Measurements from ENCODE around the gene UBXN1. TPM values are rescaled to one million over a fixed set of nuclear protein-coding genes. Genes with fewer than 3 reads are reported as not detected.

The UBXN1 gene
- total and polyA plus RNA-seq, 10 of the 15 experiments (the other 5 are each of a cell fraction or from before 2014, with no cell fraction given), result 7.0 to 173 (median 106) TPM

DNA sequence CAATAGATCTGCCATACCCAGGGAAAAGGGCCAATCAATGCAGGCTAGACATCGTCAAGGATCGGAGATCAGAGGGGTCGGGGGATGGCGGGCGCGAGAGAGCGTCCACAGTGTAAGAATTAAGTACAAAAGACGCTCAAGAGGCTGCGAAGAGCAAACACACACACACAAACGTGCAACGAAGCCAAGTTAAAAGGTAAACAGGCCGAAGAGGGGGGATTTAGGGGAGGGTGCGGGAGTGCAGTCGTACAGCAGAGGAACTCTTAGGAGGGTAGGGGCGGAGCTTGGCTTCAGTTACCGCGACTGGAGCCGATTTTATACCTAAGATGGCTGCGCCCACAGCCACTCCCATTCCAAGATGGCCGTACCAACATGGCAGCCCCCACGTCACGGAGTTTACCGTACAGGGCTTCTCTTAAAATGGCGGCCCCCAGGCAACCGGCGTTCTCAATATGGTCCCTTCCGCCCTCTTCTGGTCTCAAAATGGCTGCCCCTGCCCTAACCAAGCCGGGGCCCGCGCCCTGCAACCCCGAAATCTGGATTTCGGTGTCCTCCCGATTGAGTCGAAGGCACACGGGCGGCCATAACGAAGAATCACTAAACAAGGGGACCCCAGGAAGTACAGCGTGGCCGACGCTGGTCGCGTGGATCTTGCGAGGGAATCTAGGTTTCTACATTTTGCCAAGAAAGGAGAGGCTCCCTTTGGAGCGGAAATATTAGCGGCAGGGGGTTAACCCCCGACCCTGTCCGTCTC lies 30.6 kb upstream of the UBXN1 start (continued):
- TF ChIP-seq, protein P1, sequence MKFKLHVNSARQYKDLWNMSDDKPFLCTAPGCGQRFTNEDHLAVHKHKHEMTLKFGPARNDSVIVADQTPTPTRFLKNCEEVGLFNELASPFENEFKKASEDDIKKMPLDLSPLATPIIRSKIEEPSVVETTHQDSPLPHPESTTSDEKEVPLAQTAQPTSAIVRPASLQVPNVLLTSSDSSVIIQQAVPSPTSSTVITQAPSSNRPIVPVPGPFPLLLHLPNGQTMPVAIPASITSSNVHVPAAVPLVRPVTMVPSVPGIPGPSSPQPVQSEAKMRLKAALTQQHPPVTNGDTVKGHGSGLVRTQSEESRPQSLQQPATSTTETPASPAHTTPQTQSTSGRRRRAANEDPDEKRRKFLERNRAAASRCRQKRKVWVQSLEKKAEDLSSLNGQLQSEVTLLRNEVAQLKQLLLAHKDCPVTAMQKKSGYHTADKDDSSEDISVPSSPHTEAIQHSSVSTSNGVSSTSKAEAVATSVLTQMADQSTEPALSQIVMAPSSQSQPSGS (IDR thresholded peaks at IDR 0.05; ENCODE audit: low read length), result no peak
- TF ChIP-seq MYB (IDR thresholded peaks at IDR 0.05; ENCODE audit: borderline replicate concordance, low read depth, low read length), result no peak
- TF ChIP-seq, protein P2, sequence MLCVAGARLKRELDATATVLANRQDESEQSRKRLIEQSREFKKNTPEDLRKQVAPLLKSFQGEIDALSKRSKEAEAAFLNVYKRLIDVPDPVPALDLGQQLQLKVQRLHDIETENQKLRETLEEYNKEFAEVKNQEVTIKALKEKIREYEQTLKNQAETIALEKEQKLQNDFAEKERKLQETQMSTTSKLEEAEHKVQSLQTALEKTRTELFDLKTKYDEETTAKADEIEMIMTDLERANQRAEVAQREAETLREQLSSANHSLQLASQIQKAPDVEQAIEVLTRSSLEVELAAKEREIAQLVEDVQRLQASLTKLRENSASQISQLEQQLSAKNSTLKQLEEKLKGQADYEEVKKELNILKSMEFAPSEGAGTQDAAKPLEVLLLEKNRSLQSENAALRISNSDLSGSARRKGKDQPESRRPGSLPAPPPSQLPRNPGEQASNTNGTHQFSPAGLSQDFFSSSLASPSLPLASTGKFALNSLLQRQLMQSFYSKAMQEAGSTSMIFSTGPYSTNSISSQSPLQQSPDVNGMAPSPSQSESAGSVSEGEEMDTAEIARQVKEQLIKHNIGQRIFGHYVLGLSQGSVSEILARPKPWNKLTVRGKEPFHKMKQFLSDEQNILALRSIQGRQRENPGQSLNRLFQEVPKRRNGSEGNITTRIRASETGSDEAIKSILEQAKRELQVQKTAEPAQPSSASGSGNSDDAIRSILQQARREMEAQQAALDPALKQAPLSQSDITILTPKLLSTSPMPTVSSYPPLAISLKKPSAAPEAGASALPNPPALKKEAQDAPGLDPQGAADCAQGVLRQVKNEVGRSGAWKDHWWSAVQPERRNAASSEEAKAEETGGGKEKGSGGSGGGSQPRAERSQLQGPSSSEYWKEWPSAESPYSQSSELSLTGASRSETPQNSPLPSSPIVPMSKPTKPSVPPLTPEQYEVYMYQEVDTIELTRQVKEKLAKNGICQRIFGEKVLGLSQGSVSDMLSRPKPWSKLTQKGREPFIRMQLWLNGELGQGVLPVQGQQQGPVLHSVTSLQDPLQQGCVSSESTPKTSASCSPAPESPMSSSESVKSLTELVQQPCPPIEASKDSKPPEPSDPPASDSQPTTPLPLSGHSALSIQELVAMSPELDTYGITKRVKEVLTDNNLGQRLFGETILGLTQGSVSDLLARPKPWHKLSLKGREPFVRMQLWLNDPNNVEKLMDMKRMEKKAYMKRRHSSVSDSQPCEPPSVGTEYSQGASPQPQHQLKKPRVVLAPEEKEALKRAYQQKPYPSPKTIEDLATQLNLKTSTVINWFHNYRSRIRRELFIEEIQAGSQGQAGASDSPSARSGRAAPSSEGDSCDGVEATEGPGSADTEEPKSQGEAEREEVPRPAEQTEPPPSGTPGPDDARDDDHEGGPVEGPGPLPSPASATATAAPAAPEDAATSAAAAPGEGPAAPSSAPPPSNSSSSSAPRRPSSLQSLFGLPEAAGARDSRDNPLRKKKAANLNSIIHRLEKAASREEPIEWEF (IDR thresholded peaks at IDR 0.05; ENCODE audit: insufficient replicate concordance, low read depth, low read length), result no peak
